ENCODE data around the gene RIT2.

Gene RIT2

GRCh38 chr18:42929181-42929580, 186.3 kb downstream of the RIT2 start:
- DNase-seq (ENCODE audit: low spot score) = no peak

GRCh38 chr18:42925036-42925435, 190.4 kb downstream of the RIT2 start:
- no peak for DNase-seq (ENCODE audit: low spot score)

GRCh38 chr18:42922363-42922762, 193.1 kb downstream of the RIT2 start:
- DNase-seq (ENCODE audit: low spot score) = no peak

GRCh38 chr18:42921226-42921737, 194.2 kb downstream of the RIT2 start:
- no peak for DNase-seq (ENCODE audit: low spot score)

GRCh38 chr18:42920621-42921020, 194.9 kb downstream of the RIT2 start:
- no peak for DNase-seq (ENCODE audit: low spot score)

GRCh38 chr18:42915299-42915698, 200.2 kb downstream of the RIT2 start:
- no peak for DNase-seq (ENCODE audit: low spot score)

- DNase-seq (ENCODE audit: low spot score) = no peak
Measured at GRCh38 chr18:42914476-42914875, 201.0 kb downstream of the RIT2 start.

GRCh38 chr18:42909095-42909494, 206.4 kb downstream of the RIT2 start:
- DNase-seq (ENCODE audit: low spot score) = no peak

- no peak for DNase-seq (ENCODE audit: low spot score)
Measured at GRCh38 chr18:42906761-42907160, 208.7 kb downstream of the RIT2 start.

- no peak for DNase-seq (ENCODE audit: low spot score)
Measured at GRCh38 chr18:42901161-42901560, 214.3 kb downstream of the RIT2 start.

GRCh38 chr18:42893977-42894376, 221.5 kb downstream of the RIT2 start:
- DNase-seq (ENCODE audit: low spot score) = no peak

GRCh38 chr18:42892181-42892580, 223.3 kb downstream of the RIT2 start:
- no peak for DNase-seq (ENCODE audit: low spot score)

GRCh38 chr18:42891705-42892104, 223.8 kb downstream of the RIT2 start:
- no peak for DNase-seq (ENCODE audit: low spot score)

GRCh38 chr18:42883169-42883568, 232.3 kb downstream of the RIT2 start:
- no peak for DNase-seq (ENCODE audit: low spot score)

GRCh38 chr18:42882122-42882521, 233.4 kb downstream of the RIT2 start:
- DNase-seq (ENCODE audit: low spot score) = no peak

- no peak for DNase-seq (ENCODE audit: low spot score)
Measured at GRCh38 chr18:42872838-42873237, 242.6 kb downstream of the RIT2 start.

GRCh38 chr18:42864876-42865275, 250.6 kb downstream of the RIT2 start:
- no peak for DNase-seq (ENCODE audit: low spot score)

GRCh38 chr18:42861271-42861670, 254.2 kb downstream of the RIT2 start:
- no peak for DNase-seq (ENCODE audit: low spot score)

- no peak for DNase-seq (ENCODE audit: low spot score)
Measured at GRCh38 chr18:42860548-42860947, 254.9 kb downstream of the RIT2 start.

- DNase-seq (ENCODE audit: low spot score) = no peak
Measured at GRCh38 chr18:42860011-42860410, 255.5 kb downstream of the RIT2 start.

- no peak for DNase-seq (ENCODE audit: low spot score)
Measured at GRCh38 chr18:42854558-42854957, 260.9 kb downstream of the RIT2 start.

- DNase-seq (ENCODE audit: low spot score) = no peak
Measured at GRCh38 chr18:42850174-42851083, 265.1 kb downstream of the RIT2 start.

- no peak for DNase-seq (ENCODE audit: low spot score)
Measured at GRCh38 chr18:42839408-42839807, 276.1 kb downstream of the RIT2 start.

All from SW480 (cell line).